Measurements from ENCODE around the gene IFIT1.
A peak's percentile ranks its signal among the peaks of the same experiment; 100 is the strongest.
"Not testable (repeated sequence)": the region's sequence is repeated elsewhere in the genome, so short reads cannot be mapped to it uniquely, and the experiment has no call there.

Gene IFIT1

GRCh38 chr10:89364531-89364930, 27.9 kb upstream of the IFIT1 start:
- no peak for DNase-seq

DNA sequence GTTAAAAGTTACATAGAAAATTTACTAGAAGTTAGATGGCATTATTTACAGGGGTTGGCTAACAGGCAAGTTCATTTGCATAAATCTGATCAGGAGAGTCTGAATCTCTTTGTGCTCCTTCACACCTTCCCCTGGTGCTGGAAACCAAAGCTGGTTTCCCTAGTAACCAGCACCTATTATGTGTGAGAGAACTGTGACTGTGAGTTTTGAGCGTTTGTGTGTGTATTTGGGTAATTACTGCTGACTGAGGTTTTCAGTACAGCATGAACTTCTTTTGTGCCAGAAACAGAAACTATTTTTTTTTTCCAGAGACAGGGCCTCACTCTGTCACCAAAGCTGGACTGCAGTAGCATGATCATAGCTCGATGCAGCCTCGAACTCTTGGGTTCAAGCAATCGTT, 24.9 kb upstream of the IFIT1 start:
- DNase-seq = peak in 12 of 58 donors; percentile 5 to 84 (median 20)

DNA sequence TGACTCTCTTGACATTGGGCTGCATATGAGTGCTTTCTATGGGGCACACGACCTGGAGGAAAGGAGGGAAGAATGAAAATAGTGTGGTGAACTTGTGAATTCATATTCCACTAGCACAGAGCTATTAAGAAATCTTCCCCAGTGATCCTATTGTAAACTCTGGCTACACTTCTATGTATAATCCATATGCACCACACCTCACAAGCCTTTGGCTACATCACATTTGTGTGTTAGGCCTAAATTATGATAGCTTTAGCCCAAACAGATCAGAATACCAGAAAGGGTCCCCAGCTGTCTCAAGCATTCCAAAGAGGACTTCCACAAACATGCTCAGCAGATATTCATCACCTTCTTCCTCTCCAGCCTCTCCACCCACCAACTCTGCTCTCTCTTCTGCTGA, 24.3 kb upstream of the IFIT1 start:
- no peak for DNase-seq

DNA sequence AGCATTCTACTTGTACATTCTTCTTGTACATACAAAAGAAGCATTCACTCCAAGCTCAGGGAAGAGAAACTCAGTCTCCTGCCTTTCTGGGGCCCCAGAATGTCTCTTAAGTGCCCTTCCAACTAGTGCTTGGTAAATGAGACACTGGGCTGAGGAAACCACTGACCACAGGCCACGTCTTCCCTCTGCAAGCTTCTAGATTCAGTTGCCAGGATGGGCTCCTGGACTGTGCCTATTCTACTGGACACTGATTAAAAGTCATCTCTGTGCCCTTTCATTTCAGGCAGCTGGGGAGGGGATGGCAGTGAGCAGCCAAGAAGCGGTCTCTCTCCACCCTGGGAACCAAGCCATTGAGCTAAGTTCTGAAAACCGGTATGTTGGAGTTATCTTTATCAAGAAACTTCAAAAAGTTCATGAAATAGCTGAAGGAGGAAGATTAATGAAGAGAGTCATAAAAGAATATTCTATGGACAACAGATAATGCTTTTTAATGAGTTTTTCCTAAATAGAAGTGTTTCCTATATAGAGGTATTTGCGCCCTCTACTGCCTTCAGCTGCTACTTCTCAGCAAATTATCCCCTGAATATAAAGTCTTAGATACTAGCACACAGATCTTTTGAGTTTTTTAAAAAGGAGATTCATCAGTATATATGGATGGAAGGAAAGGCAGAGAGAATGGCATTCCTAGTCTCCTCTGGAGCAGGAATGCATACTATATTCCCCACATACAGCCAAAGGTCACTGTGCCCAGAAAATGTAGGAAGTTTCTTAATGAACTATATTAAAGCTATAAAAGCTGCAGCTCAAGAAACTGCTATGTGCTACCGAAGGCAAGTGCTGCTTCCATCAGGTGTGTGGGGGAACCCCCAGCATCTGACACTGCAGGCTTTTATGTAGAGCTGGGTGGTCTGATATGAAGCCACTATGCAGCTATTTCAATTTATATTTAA, 23.0 kb upstream of the IFIT1 start:
- DNase-seq = peak in 16 of 58 donors; percentile 13 to 48 (median 30)

GRCh38 chr10:89371079-89371478, 21.3 kb upstream of the IFIT1 start:
- DNase-seq = no peak

DNA sequence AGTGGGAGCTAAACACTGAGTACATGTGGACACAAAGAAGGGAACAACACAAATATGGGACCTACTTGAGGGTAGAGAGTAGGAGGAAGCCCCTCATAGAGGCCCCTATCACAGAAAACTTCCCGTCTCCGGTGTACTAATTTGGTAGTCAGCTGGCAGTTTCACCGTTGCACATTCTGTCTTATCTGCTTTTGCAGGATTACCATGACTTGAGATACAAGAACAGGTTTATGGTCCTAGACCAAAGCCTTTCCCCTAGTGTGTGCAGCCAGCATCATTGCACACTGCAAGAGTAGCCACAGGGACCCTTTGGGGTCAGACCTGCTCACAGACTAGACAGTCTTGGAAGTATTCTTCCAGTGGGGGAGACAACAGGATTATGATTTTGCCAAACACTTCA, 20.4 kb upstream of the IFIT1 start:
- no peak for DNase-seq

DNA sequence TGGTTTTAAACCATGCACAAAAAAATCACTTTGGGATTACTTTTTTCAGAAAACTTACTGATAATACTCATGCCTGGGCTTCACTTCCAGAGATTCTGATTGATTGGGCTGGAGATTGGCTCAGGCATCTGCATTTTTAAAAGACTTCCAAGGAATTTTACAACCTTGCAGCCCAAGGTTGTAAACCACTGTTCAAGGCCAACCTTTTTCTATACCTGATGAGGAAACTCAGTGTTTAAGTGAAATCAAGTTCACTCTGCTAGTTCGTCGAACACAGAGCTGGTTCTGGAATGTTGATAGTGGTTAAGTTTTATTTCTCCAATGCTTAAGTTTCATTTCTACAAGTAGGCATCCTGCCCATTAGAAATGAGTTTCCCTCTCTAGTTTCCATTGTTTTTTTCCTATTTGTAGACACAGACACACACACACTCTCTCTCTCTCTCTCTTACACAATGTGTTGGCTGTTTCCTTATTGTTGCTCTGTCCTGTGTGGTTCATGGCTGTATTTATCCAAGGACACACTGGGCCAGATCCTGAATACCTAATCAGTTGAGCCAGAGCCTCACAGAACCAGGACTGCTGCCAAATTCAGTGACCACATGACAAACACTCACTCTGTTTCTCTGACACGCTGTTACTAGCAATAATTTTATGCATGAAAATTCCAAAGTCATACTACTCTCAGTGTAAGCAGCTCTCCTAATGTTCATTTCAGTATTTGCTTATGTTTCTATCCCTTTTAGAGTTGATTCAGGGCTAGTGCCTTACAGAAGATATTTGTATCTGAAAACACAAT, 18.3 kb upstream of the IFIT1 start:
- DNase-seq = peak in 56 of 58 donors; percentile 9 to 96 (median 78)

GRCh38 chr10:89374713-89375141, 17.7 kb upstream of the IFIT1 start:
- peak in 6 of 58 donors; percentile 14 to 43 (median 28) for DNase-seq

DNA sequence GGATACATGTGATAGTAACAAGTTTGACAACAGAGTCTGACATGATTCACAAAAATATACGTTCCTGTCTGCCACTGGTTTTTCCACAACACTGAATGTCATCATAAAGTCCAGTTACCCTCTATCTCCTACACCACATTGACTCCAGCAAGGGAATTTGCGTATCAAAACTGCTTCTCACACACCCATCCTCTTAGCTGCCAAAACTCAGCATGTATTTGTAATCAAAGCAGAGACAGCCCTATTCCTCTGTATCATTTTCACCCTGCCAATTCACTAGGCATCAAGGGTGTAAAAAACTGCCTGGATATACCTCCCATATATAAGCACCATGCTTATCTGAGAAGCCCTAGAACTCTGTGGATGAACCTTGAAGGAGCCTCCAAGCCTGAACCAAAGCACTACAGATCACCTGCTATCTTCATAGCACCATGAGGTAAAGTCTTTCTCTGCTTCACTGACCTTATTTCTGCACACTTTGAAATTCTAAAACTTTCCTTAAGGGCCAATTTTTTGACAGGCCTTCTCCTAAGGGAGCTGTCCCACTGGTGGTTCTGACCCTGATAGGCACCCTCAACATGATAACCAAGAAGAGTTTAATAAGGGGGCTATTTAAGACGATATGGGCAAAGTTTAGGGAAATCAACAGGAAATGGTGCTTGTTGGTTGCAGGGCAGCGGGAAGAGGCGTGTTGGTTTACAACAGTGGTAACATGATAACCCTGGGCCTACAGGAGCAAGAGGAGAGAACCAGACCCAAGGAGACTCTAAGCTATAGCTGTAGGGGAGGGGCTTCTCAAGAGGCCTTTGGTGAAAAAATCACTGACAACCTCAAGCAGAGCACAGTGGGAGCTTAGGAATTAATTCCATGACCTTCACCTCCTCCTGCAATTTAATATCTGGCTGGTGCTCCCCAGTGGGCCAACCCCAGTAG, 14.5 kb upstream of the IFIT1 start, which contains the start of gene IFIT1B:
IFIT1B (plus strand) TSS at position 352 of the 933 bp plus-strand sequence; CDS start at position 432, 80 bp downstream.
- no peak for DNase-seq

DNA sequence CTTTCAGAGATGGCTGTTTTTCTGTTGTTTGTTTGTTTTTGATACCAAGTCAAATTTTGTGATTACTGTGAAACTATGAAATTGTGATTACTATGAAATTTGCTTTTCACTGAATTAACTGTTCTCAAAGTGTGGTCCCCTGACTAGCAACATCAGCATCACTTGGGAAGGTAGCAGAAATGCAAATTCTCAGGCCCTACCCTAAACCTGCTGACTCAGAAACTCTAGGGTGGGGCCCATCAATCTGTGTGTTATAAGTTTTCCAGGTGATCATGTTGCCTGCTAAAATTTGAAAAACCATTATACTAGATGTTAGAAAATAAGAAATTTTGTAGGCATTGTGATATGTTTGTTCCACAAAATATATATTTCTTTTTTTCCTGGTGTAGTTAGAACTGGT, 13.3 kb upstream of the IFIT1 start:
- DNase-seq = no peak

GRCh38 chr10:89382757-89383156, 9.7 kb upstream of the IFIT1 start:
- no peak for DNase-seq

DNA sequence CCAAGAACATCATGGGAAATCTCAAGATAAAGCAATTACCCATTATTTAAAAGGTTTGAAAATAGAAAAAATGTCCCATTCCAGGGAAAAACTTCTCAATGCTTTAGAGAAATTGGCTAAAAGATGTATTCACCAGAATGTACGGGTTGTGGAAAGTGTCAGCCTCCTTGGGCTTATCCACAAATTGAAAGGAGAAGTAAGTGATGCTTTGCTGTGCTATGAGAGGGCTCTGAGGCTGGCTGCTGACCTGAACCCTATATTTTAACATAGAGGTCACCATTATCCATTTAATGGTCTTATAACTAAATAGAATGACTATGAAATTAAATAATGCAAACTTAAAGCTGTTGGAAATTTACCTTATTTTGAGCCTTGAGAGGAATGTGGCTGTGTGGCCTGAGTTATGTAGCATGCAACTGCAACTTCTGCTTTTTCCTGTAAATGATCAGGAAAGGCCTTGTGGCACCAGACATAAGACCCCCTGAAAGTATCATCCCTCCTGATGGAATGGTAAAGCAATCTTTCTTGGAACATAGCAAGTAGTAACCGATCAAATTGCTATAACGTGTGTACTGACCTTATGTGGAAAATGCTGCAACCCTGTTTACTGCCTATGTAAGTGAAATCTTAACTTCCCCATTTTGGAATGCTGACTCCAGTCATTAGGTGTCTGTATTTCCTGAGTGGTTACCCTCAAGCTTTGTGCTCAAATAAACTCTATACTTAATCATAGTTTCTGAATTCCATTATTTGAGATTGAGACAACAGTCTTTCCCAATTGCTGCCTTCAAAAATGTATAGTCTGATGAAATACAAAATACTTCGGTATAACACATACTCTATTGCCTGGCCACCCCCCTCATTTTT, 7.7 kb upstream of the IFIT1 start:
- DNase-seq = no peak

GRCh38 chr10:89388806-89389205, 3.6 kb upstream of the IFIT1 start:
- DNase-seq = no peak

DNA sequence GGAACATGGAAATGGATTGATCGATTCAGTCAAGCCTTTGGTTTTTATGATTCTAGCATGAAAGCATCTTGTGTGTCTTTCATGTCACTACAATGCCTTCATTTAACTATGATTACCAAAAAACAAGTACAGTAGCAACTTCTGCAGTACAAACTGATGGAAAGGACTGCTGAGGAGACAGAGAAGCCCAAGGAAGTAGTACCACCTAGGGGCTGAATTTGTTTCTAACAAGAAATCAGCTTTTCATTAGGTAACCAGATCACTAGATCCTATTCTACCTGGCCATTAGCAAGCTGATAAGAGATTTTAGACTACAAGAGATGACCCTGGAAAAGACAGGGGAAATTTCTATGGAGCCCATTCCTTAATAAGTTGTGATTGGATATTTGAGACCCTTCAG, 3.2 kb upstream of the IFIT1 start:
- peak in 4 of 58 donors; percentile 10 to 64 (median 19) for DNase-seq

DNA sequence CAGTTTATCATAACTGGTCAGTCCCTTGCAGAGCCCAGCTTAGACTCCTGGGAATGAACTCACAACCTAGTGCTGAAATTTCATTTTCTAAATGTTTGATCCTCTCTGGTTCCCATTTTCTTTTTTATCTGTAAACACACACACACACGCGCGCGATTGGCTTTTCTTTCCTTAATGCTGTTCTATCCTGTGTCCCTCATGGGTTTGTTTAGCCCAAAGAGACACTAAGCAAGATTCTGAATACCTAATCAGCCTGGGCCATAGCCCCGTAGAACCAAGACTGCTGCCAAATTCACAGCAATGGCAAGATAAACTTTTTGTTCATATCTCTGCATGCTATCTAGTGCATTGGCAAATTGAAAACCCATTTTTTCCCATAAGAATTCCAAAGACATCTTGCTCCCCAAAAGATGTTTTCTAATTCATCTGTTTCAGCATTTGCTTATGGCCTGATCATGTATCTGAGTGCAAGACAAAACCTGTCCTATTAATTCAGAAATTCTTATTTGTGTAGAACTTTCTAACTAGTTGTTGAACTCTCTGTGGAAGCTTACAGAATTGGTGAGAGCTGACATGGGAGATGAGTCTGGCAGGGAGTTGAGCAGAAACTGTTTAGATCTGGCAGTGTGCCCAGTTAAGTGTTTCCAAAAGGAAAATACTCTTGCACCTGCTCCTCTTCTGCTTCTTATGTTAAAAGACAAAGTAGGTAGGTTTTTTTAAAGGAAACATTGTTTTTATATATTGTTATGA, 1.8 kb upstream of the IFIT1 start:
- peak in 1 of 58 donors; percentile 16 for DNase-seq

- DNase-seq = not testable (repeated sequence)
Observed at GRCh38 chr10:89391226-89391576, 1.2 kb upstream of the IFIT1 start.

- peak in 13 of 58 donors; percentile 7 to 35 (median 17) for DNase-seq
Observed at GRCh38 chr10:89392974-89393373, 551 bp downstream of the IFIT1 start.

DNA sequence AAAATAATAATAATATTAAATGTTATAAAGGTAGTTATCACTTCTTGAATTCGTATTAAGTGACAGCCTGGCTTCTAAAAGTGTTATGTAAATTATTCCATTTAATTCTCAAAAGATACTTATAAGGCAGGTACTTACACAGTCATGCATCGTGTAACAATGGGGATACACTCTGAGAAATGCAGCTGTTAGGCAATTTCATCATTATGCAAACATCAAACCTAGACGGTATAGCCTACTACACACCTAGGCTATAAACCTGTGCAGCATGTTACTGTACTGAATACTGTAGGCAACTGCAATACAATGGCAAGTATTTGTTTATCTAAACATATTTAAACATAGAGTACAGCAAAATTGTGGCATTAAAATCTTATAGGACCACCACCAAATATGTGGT, 1.5 kb downstream of the IFIT1 start:
- DNase-seq = no peak

DNA sequence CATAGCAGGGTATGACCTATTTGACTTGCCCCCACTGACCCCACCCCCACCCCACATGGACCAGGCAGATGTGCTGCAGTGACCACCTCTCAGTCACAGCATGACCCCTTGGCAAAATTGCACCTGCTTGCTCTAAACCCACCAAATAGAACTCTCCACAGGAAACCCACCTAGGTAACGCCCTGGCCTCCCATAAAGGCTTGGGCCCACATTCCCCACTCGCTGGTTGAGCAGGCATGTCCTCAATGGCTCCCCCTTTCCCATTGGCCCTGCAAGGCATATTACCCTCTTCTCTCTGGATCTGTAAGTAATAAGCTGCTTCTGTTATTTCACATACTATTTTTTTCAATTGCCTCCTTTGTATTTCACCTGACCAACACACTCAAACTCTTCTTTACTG, 2.7 kb downstream of the IFIT1 start:
- DNase-seq = no peak
